ENCODE results near the gene KLHL22. TPM values are rescaled to one million over a fixed set of nuclear protein-coding genes. Genes with fewer than 3 reads are reported as not detected.

Gene KLHL22
- total and polyA plus RNA-seq, 2 donors (not counting 1 experiment from before 2014, with no cell fraction given): 17.4 to 35.3 TPM

DNA sequence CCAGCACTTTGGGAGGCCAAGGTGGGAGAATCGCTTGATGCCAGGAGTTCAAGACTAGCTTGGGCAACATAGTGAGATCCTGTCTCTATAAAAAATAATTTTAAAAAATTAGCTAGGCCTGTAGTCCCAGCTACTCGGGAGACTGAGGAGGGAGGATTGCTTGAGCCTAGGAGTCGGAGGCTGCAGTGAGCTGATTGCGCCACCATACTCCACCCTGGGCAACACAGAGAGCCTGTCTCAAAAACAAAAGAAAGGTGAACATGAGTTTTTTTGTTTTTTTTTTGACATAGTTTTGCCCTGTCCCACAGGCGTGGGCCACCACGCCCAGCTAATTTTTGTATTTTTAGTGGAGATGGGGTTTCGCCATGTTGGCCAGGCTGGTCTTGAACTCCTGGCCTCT lies 29.5 kb upstream of the KLHL22 start:
- no peaks in the 10 kb centered on the region for H4K20me1 ChIP-seq (ENCODE audit: control insufficient read depth, extremely low read depth, insufficient read depth, low read length)
- no peak for TF ChIP-seq EZH2 (IDR thresholded peaks at IDR 0.05; ENCODE audit: low read length, missing control alignments)
- TF ChIP-seq, protein P1, sequence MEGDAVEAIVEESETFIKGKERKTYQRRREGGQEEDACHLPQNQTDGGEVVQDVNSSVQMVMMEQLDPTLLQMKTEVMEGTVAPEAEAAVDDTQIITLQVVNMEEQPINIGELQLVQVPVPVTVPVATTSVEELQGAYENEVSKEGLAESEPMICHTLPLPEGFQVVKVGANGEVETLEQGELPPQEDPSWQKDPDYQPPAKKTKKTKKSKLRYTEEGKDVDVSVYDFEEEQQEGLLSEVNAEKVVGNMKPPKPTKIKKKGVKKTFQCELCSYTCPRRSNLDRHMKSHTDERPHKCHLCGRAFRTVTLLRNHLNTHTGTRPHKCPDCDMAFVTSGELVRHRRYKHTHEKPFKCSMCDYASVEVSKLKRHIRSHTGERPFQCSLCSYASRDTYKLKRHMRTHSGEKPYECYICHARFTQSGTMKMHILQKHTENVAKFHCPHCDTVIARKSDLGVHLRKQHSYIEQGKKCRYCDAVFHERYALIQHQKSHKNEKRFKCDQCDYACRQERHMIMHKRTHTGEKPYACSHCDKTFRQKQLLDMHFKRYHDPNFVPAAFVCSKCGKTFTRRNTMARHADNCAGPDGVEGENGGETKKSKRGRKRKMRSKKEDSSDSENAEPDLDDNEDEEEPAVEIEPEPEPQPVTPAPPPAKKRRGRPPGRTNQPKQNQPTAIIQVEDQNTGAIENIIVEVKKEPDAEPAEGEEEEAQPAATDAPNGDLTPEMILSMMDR (conservative IDR thresholded peaks at IDR 0.05 in 1 of 2, IDR thresholded peaks at IDR 0.05 in 1 of 2; ENCODE audit: low read depth in 1 of 2, low read length in 2 of 2): no peak
- peaks cover 35% of the 10 kb centered on the region for H3K4me1 ChIP-seq (ENCODE audit: control insufficient read depth, extremely low read depth, insufficient read depth, low read length)
- H3K4me3 ChIP-seq (replicated peaks in 1 of 4; ENCODE audit: control extremely low read depth in 1 of 4, insufficient read depth in 1 of 4, low read depth in 3 of 4, low read length in 4 of 4): no peak overlapping the region
- H3K9me3 ChIP-seq (ENCODE audit: control insufficient read depth, insufficient read depth, low read depth, low read length): no peaks in the 10 kb centered on the region
- DNase-seq (ENCODE audit: low read depth in 2 of 2): no peak
- H3K27me3 ChIP-seq (ENCODE audit: control insufficient read depth, insufficient read depth, low read length): no peaks in the 10 kb centered on the region
- H3K79me2 ChIP-seq (ENCODE audit: control insufficient read depth, insufficient read depth, low read length): peaks cover 87% of the 10 kb centered on the region
- H2AFZ ChIP-seq (ENCODE audit: low read length): no peak overlapping the region
- H3K36me3 ChIP-seq (ENCODE audit: control insufficient read depth, insufficient read depth, low read length): peaks cover 8% of the 10 kb centered on the region
- no peak overlapping the region for H3K4me2 ChIP-seq (ENCODE audit: extremely low read depth, insufficient read depth, low read length)
- no peak overlapping the region for H3K9ac ChIP-seq (ENCODE audit: insufficient read depth, low read length)
- peak overlapping the region; percentile 13 for H3K27ac ChIP-seq (ENCODE audit: insufficient read depth, low read length)

DNA sequence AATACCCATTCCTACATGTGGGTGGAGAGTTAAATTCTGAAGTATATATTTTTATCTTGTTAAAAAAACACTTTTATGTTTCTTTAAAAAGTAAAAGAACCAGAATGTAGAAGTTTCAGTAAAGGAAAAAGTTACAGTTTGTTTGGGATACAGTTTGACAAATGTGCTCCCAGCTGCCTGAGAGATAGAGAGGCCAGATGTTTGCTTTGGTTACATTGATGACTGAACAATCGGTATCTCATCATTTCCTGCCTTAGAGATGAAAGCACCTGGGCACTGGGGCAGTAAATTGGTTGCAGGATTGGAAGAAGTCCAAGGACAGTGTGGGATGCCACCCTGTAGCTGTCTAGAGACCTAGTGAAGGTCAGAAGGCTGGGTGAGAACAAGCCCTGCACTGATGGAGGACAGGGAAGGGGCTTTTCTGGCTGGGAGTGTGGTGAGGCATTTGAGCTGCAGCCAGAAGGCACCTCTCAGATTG lies 28.4 kb upstream of the KLHL22 start:
- H4K20me1 ChIP-seq (ENCODE audit: control insufficient read depth, extremely low read depth, insufficient read depth, low read length): no peaks in the 10 kb centered on the region
- H3K4me1 ChIP-seq (ENCODE audit: control insufficient read depth, extremely low read depth, insufficient read depth, low read length): peaks cover 35% of the 10 kb centered on the region
- no peaks in the 10 kb centered on the region for H3K27me3 ChIP-seq (ENCODE audit: control insufficient read depth, insufficient read depth, low read length)
- no peaks in the 10 kb centered on the region for H3K9me3 ChIP-seq (ENCODE audit: control insufficient read depth, insufficient read depth, low read depth, low read length)
- no peak overlapping the region for H3K4me3 ChIP-seq (replicated peaks in 1 of 4; ENCODE audit: control extremely low read depth in 1 of 4, insufficient read depth in 1 of 4, low read depth in 3 of 4, low read length in 4 of 4)
- no peak overlapping the region for H2AFZ ChIP-seq (ENCODE audit: low read length)
- H3K9ac ChIP-seq (ENCODE audit: insufficient read depth, low read length): no peak overlapping the region
- peak overlapping the region; percentile 20 for H3K4me2 ChIP-seq (ENCODE audit: extremely low read depth, insufficient read depth, low read length)
- peaks cover 87% of the 10 kb centered on the region for H3K79me2 ChIP-seq (ENCODE audit: control insufficient read depth, insufficient read depth, low read length)
- TF ChIP-seq, protein P1 (conservative IDR thresholded peaks at IDR 0.05 in 1 of 2, IDR thresholded peaks at IDR 0.05 in 1 of 2; ENCODE audit: low read depth in 1 of 2, low read length in 2 of 2): no peak
- TF ChIP-seq EZH2 (IDR thresholded peaks at IDR 0.05; ENCODE audit: low read length, missing control alignments): no peak
- peaks cover 8% of the 10 kb centered on the region for H3K36me3 ChIP-seq (ENCODE audit: control insufficient read depth, insufficient read depth, low read length)
- DNase-seq (ENCODE audit: low read depth in 2 of 2): peak in 1 of 2 donors; percentile 35
- peak overlapping the region; percentile 74 for H3K27ac ChIP-seq (ENCODE audit: insufficient read depth, low read length)

DNA sequence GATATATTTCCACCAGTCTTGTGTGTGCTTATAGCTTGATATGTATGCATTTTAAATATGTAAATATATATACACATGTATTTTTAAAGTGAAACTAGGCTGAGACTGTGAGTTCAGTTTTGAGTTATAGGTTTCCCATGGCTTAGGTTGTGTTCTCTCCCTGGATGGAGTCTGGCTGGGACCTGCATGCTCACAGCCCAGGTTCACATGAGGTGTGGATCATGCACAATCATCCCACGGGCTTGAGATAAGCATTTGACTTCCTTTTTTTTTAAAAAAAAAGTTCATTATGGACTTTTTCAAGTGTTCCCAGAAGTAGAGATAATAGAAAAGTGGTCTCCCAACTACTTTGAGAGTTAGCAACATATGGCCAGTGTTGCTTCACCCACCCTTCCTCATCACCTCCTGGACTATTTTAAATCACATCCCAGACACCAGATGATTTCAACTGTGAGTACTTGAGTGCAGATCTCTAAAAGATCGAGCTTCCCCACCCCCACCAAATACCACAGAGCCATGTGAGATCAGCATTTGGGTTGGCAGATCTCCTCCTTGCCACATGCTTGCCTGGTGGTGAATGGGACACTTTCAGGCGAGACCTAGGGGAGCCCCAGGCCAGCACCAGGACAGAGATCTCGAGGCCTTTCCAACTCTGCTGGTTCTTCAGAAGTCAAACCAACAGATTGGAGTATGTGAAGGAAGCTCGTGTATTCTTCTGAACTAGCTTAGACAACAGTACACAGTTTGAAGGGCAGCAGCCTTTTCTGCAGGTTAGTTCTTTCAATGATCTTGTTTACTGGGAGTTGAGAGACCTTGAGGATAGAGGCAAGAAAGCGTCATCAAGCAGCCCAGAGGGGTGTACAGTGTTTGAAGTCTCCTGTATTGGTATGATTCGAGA lies 27.7 kb upstream of the KLHL22 start:
- Histone ChIP-seq H3K4me1 (ENCODE audit: control insufficient read depth, extremely low read depth, insufficient read depth, low read length) (peaks cover 35% of the 10 kb centered on the region), H3K27me3 (ENCODE audit: control insufficient read depth, insufficient read depth, low read length) (no peaks in the 10 kb centered on the region), H3K9me3 (ENCODE audit: control insufficient read depth, insufficient read depth, low read depth, low read length) (no peaks in the 10 kb centered on the region), H3K27ac (ENCODE audit: insufficient read depth, low read length) (peak overlapping the region; percentile 74), H3K4me2 (ENCODE audit: extremely low read depth, insufficient read depth, low read length) (peak overlapping the region; percentile 33), H3K36me3 (ENCODE audit: control insufficient read depth, insufficient read depth, low read length) (peaks cover 6% of the 10 kb centered on the region), H3K9ac (ENCODE audit: insufficient read depth, low read length) (no peak overlapping the region), H2AFZ (ENCODE audit: low read length) (no peak overlapping the region), H4K20me1 (ENCODE audit: control insufficient read depth, extremely low read depth, insufficient read depth, low read length) (no peaks in the 10 kb centered on the region), H3K79me2 (ENCODE audit: control insufficient read depth, insufficient read depth, low read length) (peaks cover 87% of the 10 kb centered on the region), H3K4me3 (replicated peaks in 1 of 4; ENCODE audit: control extremely low read depth in 1 of 4, insufficient read depth in 1 of 4, low read depth in 3 of 4, low read length in 4 of 4) (no peak overlapping the region)
- TF ChIP-seq EZH2 (IDR thresholded peaks at IDR 0.05; ENCODE audit: low read length, missing control alignments): no peak
- TF ChIP-seq, protein P1 (conservative IDR thresholded peaks at IDR 0.05 in 1 of 2, IDR thresholded peaks at IDR 0.05 in 1 of 2; ENCODE audit: low read depth in 1 of 2, low read length in 2 of 2): no peak
- peak; percentile 74 to 83 for DNase-seq (ENCODE audit: low read depth in 2 of 2)
